Middle frontal gyrus (tissue), 1 donor: Measurements from ENCODE around the gene HIGD1C.

Experiments used
- DNase-seq: peaks from one replicate; pipeline ENCODE4 v3.0.0-alpha.2; 2015; ENCODE audit warnings: low spot score; ENCODE audit errors: extremely low spot score

The HIGD1C gene

DNA sequence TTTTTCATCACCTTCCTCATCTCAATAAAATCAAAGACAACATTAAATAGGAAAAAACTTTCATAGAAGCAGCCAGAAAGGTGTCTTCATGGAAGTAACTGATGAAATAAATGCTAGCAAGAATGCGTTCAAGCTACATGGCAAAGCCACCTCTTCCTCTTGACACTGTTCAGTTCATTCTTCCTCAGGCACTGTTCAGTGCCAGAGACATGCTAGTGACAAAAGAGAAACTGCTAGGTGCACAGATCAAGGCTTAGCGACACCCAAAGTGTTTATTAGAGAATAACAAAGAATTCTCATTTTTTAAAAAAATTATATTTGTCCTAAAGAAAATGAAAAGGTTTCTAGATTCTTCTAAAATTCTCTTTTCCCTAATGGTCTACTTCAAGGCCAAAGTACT is 66.6 kb downstream of the HIGD1C start:
- no peak for DNase-seq

DNA sequence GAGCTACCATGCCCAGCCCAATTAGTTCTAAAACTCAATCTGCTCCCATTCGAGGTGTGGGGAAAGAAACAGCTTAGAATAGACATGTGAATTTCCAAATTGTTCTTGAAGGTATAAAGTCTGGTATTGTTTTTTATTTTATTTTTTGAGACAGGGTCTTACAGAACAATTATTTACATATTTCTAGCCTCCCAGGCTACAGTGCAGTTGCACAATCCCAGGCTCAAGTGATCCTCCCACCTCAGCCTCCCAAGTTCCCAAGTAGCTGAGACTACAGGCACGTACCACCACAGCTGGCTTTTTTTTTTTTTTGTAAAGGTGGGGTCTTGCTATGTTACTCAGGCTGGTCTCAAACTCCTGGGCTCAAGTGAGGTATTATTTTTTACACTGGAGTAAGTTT is 67.6 kb downstream of the HIGD1C start:
- no peak for DNase-seq
